Left hindlimb (tissue), 1 donor: ENCODE results near the gene UBXN11.
"Not testable (repeated sequence)": the region's sequence is repeated elsewhere in the genome, so short reads cannot be mapped to it uniquely, and the experiment has no call there.

Experiments used
- DNase-seq: peaks from one replicate; pipeline ENCODE4 v3.0.0-alpha.2; 2018

Gene UBXN11

DNA sequence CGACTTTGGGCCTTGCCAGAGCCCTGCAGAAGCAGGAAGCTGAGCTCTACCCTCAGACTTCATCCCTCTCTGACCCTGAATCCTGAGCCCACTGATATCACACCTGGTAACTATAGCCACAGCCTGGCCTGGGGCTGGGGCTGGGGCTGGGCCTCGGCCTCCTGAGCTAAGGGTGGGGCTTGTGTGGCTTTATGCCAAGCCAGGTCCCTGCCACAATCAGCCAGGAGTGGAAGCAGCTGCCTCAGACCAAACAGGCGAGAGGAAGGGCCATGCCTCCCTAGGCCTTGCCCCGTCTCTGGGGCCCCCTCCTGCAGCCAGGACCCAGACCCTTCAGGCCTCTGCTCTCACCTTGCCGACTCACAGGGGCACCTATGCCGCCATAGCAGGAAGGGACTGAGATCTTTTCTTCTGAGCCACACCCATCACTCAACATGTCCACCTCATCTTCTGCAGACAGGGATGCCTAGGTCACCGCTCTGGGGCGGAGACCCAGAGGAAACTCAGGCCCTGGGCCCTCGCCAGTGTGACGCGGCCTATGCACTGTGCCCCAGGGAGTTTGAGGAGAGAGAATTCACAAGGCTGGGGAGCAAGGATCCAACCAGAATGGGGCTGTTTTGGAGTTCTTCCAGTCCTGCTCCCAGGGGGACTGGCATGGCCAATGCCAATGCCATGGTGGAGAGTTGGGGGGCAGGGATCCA lies 5.7 kb downstream of the UBXN11 start:
- no peak for DNase-seq

DNA sequence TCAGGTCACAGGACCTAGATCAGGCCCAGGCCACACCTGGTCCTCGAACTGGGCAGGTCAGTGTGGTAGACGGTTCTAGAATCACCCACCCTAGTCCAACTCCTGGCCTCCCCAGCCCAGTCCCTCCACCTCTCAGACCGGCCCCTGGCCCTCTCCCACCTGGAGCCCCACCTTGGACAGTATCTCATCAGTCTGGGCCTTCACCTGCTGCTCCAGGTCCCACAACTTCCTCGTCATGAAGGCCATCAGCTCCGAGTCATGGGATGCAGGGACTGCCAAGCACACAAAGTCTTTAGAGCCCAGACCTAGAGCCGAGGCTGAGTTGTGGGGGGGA lies 8.7 kb downstream of the UBXN11 start:
- no peak for DNase-seq

DNA sequence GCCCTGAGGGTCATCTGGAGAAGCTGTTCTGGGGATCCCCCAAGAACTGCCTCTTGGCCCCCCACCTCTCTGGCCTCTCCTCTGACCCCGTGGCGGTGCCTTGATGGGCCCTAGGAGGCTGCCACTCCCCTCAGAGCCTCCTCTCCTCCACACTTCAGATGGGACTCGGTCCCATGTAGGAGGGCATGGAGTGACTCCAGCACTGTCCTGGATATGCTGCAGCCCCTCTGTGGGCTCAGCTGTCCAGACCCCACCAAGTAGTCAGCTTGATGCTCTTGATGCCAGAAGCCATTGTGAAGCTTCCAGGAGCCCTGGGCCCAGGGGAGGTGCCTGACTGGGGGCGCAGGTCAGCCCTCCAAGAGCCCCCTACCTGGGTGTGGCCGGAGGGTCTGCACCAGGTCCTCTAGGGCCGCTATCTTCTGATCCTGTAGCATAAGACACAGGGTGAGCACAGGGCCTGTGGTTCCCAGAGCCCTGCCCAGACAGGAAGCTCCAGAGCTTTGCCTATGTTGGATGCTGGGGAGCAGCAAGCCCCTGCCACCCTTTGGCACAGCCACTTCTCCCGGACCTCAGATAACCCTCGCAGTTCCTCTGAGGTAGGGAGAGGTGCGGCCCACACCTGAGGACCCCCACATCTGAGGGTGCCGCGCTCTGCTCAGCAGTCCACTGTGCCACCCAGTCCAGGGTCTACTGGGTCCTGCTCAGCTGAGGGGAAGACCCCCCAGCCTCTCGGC lies 9.2 kb downstream of the UBXN11 start:
- DNase-seq: no peak

DNA sequence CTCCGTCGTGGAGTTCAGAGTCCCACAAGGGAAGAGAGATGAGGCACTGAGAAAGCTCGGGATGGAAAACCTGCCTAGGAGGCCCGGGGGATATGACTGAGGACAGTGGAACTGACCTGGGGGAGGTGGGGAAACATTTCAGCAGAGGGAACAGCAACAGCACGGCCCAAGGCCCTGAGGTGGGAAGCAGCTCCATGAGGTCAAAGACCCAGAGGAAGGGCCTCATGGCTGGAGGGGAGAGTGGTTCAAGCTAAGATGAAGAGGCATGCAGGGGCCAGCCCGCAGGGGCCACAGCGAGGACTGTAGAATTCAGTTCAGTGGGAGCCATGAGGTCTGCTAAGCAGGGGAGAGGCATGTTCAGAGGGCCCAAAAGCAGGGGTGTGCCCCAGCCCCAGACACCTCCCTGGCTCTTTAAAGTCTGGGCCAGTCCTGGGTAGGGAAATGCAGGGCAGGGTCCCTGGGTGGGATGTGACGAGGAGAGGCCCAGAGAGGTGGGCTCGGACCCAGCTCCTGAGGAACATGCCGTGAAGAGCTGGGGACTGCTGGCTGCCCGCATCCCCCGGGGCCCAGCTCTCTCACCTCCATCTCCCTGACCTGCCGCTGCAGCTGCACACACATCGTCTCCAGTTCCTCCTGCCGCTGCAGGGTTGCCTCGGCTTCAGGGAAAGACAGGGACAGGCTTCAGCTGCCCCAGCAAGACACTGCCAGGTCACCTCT lies 9.9 kb downstream of the UBXN11 start:
- no peak for DNase-seq

DNA sequence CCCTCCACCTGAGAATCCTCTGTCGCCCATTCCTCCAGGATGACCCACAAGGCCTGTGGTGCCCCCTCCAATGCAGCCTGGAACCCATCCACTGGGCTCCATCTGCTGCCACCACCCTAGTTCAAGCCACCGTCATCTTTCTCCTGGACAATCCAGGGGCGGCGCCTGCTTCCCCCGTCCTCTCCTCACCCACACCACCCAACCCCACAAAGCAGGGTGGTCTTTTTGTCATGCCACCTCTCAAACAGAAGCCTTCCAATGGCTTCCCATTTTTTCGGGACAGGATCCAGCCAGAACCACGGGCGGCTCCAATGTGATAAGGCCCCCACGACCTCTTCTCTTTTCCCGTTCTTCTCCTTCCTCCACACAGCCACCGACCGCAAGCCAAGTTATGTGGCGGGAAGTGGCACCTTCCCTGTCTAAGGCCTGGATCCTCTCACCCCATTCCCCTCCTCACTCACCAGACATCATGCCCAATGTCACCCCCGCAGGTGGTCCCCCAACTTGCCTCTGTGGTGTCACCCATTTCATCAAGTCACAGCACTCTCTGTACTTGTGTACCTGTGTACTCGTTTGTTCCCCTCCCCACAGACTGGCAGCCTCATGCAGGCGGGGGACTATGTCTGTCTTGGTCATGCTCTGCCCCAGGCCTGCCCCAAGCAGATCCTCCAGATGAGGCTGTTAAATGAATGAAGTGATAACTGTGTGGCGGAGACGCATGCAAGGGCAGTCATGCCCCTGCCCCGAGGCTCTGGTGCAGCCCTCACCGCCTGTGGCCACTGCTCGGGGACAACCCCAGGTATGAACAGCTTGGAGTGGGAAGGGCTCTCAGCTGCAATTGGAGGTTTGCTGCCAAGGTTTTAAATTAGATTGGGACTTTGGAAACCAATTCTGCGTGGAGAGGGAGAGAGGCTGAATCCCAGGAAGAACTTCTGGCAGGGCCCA lies 11.0 kb downstream of the UBXN11 start:
- DNase-seq: no peak

DNA sequence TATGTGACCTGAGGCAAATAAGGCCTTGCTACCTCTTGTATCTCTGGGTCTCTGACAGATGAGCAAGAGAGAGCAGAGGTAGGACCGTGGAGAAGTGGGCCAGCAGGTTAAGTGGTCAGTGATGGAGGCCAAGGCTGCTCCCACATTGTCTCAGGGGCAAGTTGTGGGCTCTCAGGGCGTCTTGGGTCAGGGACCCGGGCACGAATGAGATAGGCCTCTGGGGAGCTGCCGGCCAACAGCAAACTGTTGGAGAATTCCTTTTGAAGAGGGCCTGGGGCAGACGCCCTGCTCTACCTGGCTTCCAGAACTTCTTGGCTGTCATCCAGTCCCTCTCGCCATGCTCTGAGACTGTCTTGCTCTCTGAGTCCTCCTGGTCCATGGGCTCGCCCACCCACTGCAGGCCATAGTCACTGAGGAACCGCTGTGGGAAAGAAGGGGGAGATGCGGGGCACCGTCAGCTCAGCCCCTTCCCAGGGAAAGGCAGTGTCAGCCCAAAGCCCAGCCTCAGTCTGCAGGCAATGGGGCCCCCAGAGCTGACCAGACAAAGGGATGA lies 12.4 kb downstream of the UBXN11 start:
- DNase-seq: no peak

DNA sequence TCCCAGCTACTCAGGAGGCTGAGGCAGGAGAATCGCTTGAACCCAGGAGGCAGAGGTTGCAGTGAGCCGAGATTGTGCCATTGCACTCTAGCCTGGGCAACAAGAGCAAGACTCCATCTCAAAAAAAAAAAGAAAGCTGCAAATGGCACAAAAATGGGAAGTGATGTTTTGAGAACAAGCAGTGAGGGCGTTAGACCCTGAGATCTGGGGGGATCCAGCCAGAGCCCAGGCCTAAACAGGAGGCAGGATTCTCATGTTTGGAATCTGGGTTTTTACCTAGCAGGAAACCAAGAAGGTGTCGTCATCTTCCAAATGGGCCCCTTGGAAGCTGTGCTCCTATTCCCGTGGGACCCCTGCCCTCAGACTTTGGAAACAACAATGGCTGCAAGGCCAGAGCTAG lies 13.7 kb downstream of the UBXN11 start:
- not testable (repeated sequence) for DNase-seq

DNA sequence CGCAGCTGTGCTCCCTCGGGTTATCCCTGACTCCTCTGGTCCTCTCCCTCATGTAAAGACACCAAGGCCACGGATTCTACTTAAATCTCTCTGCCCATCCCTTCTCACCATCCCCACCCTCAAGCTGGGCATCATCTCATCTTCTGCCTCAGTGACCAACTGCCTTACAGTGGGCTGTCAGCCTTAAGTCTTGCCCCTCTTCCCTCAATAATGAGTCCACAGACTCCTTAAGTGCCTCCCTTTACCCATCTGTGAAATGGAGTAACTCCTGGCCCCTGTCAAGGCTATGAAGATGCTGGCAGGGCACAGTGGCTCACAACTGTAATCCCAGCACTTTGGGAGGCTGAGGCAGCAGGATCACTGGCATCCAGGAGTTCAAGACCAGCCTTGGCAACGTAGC lies 14.5 kb downstream of the UBXN11 start:
- no peak for DNase-seq

DNA sequence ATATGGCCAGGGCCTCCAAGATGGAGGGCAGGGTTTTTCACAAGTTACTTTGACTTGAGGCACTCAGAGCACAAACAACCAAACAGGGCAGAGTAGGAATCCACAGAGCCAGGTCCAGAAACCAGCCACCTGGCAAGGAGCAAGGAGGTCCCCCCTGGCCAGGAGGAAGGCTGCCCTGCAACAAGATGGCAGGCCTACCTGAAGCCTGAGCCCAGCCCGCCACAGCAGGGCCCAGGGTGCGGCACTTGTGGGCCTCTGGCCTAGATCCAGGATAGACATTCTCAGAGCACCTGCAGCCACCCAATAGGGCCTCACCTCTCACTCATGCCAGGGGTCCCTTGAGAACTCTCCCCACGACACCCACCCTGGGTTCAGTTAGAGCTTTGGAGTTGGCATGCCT lies 15.0 kb downstream of the UBXN11 start:
- DNase-seq: no peak

DNA sequence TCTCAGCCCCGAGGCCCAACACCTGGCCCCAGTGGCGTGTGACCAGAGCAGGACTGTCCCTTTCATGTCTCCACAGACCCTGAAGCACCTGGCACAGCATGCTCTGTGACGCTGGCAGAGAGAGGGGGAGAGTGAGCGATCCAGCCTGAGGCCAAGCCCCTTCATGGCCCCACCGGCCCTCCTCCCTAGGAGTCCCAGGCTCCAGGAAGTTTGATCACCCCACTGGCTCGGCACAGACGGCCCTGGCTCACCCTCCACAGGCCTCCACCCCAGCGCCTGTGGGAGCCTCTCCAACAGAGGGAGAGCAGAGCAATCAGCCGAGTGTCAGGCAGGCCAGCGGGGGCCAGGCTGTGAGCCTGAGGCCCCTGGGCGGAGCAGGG lies 15.6 kb downstream of the UBXN11 start:
- peak; percentile 47 for DNase-seq

DNA sequence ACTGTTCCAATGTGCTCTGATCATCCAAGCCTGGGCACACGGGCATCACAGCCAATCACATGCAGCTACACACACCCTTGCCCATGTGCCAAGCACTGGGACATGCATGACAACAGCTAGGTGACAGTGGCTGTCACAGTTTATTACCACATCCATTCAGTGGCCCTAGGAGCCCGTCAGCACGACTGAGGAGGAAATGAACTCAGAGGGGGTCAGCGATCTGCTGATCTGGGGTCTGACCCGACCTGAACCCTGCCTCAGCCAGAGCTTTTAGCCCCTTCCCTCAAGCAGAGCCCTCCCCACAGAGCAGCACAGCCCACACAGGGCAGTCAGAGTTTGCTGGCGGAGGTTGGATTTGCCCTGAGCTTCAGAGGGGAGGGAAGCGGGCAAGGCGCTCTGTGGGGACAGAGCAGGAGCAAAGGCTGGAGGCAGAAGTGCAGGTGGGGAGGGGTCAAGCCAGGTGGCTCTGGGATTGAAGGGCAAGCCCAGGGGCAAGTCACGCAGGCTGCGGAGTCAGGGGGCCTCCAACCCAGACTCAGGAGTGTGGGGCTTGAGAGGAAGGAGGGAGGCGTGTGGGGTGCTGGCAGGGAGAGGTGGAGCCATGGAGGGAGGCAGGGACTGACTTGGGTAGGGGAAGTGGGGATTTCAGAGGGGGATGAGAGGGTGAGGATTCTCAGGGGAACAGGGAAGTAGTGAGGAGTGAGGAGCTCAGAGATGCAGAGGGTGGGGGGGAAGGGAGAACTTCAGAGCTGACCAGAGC lies 16.1 kb downstream of the UBXN11 start:
- no peak for DNase-seq

DNA sequence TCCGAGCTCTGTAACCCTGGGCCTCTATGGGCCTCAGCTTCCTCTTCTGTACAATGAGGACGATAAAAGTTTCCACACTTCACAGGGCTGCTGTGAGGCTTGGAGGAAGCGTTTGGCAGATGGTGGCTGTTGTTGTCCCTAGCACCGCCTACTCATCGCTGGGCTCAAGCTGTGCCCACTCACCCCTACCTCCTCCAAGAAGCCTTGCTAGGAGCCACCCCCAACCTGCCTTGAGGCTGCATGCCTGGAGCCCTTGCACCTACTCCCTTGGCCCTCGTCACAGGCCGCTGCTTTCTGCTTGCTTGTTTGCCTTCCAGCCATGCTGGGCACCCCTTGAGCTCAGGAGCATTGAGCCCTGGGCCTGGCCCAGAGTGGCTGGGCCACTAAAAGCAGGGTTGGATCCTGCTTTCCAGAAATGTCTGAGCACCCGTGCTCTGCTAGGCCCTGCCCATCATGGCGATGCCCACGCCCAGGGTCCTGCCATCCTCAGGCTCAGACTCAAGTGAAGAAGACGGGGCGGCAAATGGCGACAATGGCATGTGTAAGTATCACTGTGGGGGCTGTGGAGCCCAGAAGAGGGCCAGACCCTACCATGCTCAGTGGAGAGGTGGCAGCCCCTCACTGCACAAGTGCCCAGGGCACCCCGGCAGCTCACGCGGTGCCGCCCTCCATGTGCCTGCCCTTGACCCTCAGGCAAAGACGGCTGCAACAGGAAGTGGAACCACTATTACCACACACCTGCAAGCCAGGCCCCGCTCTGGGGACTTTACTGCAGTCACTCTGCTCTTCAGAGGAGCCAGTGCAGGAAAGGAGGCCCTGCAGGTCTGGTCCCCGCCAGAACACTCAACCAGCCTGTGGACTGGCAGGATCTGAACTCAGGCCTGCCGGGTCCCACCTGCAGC lies 17.0 kb downstream of the UBXN11 start:
- DNase-seq: no peak

DNA sequence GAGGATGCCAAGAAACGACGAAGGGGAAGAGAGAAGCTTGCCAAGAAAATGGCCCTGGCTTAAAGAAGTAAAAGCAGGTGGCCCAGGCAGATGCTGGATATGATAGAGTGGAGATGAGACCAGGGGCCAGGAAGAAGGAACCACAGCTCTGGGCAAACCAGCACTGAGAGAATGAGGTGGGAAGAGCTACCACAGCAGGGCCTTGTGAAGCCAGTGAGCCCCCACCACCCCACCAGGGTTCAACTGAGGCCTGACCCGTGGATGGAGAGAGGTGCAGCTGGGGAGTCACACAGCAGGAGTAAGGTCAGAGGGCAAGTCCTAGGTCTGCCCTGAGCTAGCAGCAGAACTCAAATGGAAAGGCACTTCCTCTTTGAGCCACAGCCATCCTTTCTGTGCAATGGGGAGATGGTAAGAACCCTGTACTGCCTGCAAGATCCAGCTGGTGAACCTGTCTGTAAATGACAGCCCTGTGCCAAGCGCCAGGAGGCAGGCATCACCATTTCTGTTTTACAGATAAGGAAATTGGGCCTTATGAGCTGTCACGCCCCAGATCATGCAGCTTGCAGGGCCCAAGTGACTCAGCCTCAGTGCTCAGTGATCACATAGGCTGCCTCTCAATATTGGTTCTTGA lies 18.0 kb downstream of the UBXN11 start:
- no peak for DNase-seq

DNA sequence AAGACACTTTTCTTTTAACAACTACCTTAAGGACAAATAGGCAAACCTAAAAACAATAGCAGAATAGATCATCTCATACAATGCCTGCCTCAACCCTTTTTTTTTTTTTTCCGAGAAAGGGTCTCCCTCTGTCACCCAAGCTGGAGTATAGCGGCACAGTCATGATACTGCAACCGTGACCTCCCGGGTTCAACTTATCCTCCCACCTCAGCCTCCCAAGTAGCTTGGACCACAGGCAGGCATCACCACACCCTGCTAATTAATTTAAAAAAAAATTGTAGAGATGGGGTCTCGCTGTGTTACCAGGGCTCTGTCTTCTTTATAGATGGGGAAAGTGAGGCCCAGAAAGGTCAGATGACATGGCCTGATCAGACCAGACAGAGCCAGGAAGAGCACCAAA lies 18.6 kb downstream of the UBXN11 start:
- DNase-seq: no peak

DNA sequence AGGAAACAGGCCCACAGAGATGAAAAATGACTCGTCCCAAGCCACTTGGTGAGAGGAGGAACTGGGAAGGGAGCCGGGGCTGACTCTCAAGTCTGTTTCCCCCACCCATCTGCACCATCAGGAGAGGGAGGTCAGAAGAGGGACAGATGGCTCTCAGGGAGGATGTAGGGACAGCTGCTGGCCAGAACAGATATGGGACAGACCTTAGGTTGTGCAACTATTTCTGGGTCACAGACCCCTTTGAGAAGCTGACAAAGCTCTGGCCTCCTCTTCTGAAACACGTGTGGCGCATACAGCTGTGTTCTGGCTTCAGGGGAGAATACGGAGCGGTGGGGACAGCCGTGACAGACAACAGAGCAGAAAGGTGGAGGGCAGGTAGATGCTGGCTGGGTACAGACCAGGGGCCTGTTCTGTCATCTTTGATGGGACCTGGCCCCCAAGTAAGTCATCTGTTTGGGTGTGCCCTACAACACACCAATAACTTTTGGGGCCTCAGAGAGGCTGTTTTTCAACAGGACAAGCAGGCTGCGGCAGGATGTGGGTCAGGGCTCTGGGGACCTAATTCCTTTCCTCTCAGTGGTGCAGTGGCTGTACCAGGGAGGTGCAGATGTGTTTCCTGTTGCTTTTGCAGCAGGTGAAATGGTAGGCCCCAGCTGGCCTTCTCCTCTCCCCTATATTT lies 19.3 kb downstream of the UBXN11 start:
- no peak for DNase-seq

DNA sequence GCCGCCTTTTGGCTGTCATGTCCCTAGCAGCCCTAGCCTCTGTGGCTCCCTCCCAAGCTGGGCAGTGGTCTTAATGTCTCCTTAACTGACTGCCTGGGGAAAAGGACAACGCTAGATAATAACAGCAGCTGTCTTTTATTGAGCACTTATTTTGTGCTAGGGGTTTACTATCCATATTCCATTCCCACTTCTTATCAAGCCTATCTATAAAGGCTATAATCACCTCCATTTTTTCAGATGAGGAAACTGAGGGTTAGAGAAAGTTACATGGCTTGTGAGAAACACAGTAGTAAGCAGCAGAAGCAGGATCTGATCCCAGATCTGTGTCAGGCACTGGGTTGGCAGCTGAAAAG lies 20.4 kb downstream of the UBXN11 start:
- DNase-seq: no peak

DNA sequence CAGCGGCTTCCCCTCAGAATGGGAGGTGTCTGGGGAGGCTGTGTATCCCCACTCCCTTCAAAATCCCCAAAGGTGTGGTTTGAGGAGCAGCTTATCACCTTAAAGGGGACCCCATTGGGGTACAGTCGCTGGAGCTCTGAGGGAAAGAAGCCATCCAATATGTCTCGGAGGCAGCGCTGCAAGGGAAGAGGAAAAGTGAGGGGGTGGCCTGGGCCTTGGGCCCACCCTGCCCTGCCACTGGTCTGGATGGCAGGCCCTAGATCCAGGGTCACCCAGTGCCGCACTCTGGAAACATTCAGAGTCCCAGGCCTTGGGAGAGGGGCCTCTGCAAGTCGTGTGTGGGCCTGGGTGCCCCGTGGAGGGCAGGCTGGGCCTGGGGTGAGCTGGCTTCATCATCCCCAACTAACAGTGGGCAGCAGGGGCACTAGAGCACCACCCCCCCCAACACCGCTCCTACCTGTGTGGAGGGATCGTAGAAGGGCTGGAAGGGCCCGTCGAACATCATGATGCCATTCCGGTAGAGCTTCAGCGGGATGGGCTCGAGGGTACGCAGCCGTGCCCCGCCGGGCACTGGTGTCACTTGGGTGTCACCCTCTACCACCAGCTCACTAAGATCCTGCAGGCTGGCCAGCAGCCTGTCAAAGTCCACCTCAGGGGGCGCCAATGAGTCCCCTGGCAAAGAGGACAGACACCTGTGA lies 20.9 kb downstream of the UBXN11 start:
- DNase-seq: no peak

DNA sequence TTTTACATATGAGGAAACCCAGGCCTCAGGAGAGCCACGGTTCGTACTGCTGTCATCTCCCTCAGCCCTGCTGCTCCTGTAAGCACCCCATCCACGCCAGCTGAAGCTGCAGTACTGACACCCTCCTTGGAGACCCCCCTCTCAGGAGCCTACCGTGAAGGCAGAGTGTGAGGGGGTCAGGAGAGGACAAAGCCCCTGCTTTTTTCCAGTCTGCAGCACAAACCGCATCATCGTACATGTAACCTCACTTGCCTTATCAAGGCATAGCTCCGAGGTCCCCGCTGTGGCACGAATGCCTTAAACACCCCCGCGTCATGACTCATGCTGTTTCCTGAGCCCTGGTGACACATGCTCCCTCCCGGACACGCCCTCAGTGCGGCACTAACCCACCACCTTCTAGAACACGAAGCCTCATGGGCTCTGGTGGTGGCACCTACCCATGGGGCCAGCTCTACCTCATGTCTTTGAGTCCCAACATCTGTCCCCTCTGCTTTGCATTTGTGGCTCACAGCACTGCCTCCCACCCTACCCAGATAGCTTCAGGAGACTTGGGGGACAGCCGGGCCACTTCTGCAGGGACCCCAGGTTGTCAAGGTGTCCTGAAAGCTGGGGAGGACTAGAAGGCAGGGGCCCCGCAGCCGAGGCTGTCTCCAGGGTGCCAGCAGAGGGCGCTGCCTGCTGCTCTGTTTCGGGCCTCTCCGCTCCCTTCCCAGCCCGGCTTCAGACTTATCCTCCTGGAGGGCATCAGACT lies 21.7 kb downstream of the UBXN11 start:
- peak; percentile 50 for DNase-seq
